Pancreas (tissue), 10 donors: ENCODE measurements around the gene TFDP3. TPM values are rescaled to one million over a fixed set of nuclear protein-coding genes. Genes with fewer than 3 reads are reported as not detected.

Experiments used
- ATAC-seq, 4 donors: fragments of 200-7000 bp; cut with Tn5 transposase; one replicate each; pipeline versions ENCODE4 v1.8.0 to v1.9.1; 2020; ENCODE audit warnings: mild to moderate bottlenecking in 4 of 4, moderate library complexity in 4 of 4
- DNase-seq, 6 donors: peaks; one replicate each; pipeline ENCODE4 v3.0.0-alpha.2; 2020
- FAIRE-seq: peaks from 2 replicates; lab custom pipeline; 2012; peaks lifted over from hg19 to GRCh38; lab: Jason Lieb, UNC
- H3K27ac ChIP-seq, 4 donors: fragments of 200-600 bp; sonication (generic); 1 replicate in 3 of 4; 2 replicates in 1 of 4; pipeline versions ENCODE4 v1.5.0 to v1.8.0; 2020
- H3K27me3 ChIP-seq, 4 donors: fragments of 200-600 bp; one replicate each; pipeline ENCODE4 v1.8.0; 2021
- H3K36me3 ChIP-seq, 3 donors: fragments of 200-600 bp; sonication (generic) in 1 of 3; one replicate each; pipeline versions ENCODE4 v1.5.0 to v1.8.0; 2020 to 2021
- H3K4me1 ChIP-seq, 3 donors: fragments of 200-600 bp; one replicate each; pipeline ENCODE4 v1.8.0; 2021
- H3K4me3 ChIP-seq, 4 donors: fragments of 200-600 bp; sonication (generic) in 2 of 4; one replicate each; pipeline versions ENCODE4 v1.5.0 to v1.8.0; 2020 to 2021
- H3K9me3 ChIP-seq, 4 donors: fragments of 200-600 bp; one replicate each; pipeline ENCODE4 v1.8.0; 2021
- CTCF ChIP-seq, 4 donors: fragments of 200-600 bp; sonication (generic) in 3 of 4; IDR thresholded peaks; one replicate each; pipeline versions ENCODE4 v1.5.0 to v1.8.0; 2021; ENCODE audit warnings: antibody characterized with exemption in 4 of 4
- WGBS, 2 donors: extraction: QIAGEN DNeasy Blood & Tissue Kit; methylation state at CpG; one replicate each; pipeline ENCODE4 v1.1.7; 2013; 5-methylcytosine and 5-hydroxymethylcytosine counted together
- intact Hi-C, 3 donors: fragments of 100-400 bp; cut with DNase I; formaldehyde crosslinking; loops; one replicate each; pipeline versions ENCODE4 v1.11.1 to v1.14.2; 2022
- polyA plus RNA-seq, 2 donors: library from polyadenylated mRNA; stranded (reverse); fragments of 200-250 nt; gene quantifications; one replicate each; pipeline ENCODE4 v1.2.3, GENCODE V29; 2013
- total RNA-seq, 6 donors: library from RNA; stranded (reverse); fragmentation: NEBNext Ultra II Directional in 4 of 6; extraction: Animal tissue kit (Norgen Biotek cat#: 25700) in 4 of 6; gene quantifications; one replicate each; pipeline versions ENCODE4 v1.2.1 to v1.2.4, GENCODE V29; 2021 to 2023
- donor health status: healthy with polysubstance abuse.
- donor health status: DM: no; HTN: no; CAD: no; lungs with moderate emphysema.
- donor health status: DM: no; HTN: no; CAD: no.
- donor health status: control.
- donor health status: control.
- donor health status: Bipolar disorder and iron deficiency.
- donor health status: DM: yes; HTN: yes; CAD: no.
- donor health status: DM: no; HTN: no; CAD: no.
- donor health status: DM: no; HTN: no; CAD: no.
- donor health status: DM: yes; HTN: yes; CAD: no.

The TFDP3 gene
- total and polyA plus RNA-seq, 8 donors, result not detected

- TF ChIP-seq CTCF (IDR thresholded peaks at IDR 0.05), result peak in 2 of 4 donors; percentile 19 to 31
- H3K27me3 ChIP-seq, result peaks cover 0 to 7% (median 0%) of the 10 kb centered on the region in 4 donors
- no peaks in the 10 kb centered on the region for H3K4me1 ChIP-seq
- H3K27ac ChIP-seq, result no peak overlapping the region
- H3K36me3 ChIP-seq, result no peaks in the 10 kb centered on the region
- DNase-seq, result peak in 1 of 6 donors; percentile 28
- peak; percentile 86 for FAIRE-seq
- no peak overlapping the region for H3K4me3 ChIP-seq
- ATAC-seq, result peak; percentile 63 to 85 (median 76)
- intact Hi-C loops, result no loop called here
- WGBS, 2 donors, result 14 to 18% methylated on average over 1 of the region's 1 CpG
- H3K9me3 ChIP-seq, result no peaks in the 10 kb centered on the region
Measured at GRCh38 chrX:133171962-133172708, 46.0 kb downstream of the TFDP3 start.

Other genes starting within 250 kb of the TFDP3 start
- gene USP26, start 121.2 kb downstream of the TFDP3 start, total RNA-seq, result not detected
- not detected for gene USP26, start 121.2 kb downstream of the TFDP3 start, polyA plus RNA-seq
- gene GPC4, start 197.1 kb upstream of the TFDP3 start, total RNA-seq, result 10 to 100 TPM in 3 of 6 donors, 1 to 10 TPM in 3; 6.9 to 15.3 (median 10.3) TPM
- gene GPC4, start 197.1 kb upstream of the TFDP3 start, polyA plus RNA-seq, result 1 to 10 TPM; 3.0 to 4.8 TPM